GM10248 (cell line): ENCODE measurements around the gene SLC4A8.

Experiments used
- CTCF ChIA-PET: fragments of 300-600 bp; sonication (Branson Sonifier 250); formaldehyde crosslinking; extraction: SDS; loops from one replicate; lab custom pipeline; 2021; ENCODE audit warnings: antibody characterized with exemption; lab: Yijun Ruan, JAX
- POLR2A ChIA-PET: fragments of 350-650 bp; sonication (Branson Sonifier 250); formaldehyde crosslinking; extraction: SDS; loops from one replicate; lab custom pipeline; 2020; ENCODE audit warnings: antibody characterized with exemption; lab: Yijun Ruan, JAX
- DNase-seq: peaks from one replicate; pipeline ENCODE4 v3.0.0; 2012; ENCODE audit errors: extremely low spot score
- TF ChIP-seq, protein P1 (sequence below): IDR thresholded peaks from 2 replicates; pipeline ENCODE4 v1.5.1; 2012; ENCODE audit warnings: mild to moderate bottlenecking, low read depth; ENCODE audit errors: extremely low read depth, missing control alignments, control extremely low read depth

Gene SLC4A8

DNA sequence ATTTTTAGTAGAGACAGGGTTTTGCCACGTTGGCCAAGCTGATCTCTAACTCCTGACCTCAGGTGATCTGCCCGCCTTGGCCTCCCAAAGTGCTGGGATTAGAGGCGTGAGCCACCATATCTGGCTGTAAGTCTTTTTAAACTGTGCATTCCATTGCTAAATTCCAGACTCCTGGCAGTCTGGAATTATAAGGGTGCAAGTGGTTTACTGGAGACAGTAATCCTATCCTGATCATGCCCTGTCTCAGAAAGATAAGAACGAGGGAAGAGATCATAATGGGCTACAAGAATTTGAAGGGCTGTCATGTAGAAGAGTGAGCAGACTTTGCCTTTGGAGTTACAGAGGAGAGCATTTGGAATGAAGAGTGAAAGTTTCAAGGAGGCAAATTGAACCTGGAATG, 6.8 kb upstream of the SLC4A8 start:
- ChIA-PET POLR2A (no interaction called here), CTCF (interaction anchor here (1.6 to 16.1 kb wide), 4 partner anchors 9 to 106 kb away, joined by 10 to 399 read pairs (median 16); no protein-coding TSS in a partner anchor)
- TF ChIP-seq, protein P1, sequence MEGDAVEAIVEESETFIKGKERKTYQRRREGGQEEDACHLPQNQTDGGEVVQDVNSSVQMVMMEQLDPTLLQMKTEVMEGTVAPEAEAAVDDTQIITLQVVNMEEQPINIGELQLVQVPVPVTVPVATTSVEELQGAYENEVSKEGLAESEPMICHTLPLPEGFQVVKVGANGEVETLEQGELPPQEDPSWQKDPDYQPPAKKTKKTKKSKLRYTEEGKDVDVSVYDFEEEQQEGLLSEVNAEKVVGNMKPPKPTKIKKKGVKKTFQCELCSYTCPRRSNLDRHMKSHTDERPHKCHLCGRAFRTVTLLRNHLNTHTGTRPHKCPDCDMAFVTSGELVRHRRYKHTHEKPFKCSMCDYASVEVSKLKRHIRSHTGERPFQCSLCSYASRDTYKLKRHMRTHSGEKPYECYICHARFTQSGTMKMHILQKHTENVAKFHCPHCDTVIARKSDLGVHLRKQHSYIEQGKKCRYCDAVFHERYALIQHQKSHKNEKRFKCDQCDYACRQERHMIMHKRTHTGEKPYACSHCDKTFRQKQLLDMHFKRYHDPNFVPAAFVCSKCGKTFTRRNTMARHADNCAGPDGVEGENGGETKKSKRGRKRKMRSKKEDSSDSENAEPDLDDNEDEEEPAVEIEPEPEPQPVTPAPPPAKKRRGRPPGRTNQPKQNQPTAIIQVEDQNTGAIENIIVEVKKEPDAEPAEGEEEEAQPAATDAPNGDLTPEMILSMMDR, result no peak
- no peak for DNase-seq

DNA sequence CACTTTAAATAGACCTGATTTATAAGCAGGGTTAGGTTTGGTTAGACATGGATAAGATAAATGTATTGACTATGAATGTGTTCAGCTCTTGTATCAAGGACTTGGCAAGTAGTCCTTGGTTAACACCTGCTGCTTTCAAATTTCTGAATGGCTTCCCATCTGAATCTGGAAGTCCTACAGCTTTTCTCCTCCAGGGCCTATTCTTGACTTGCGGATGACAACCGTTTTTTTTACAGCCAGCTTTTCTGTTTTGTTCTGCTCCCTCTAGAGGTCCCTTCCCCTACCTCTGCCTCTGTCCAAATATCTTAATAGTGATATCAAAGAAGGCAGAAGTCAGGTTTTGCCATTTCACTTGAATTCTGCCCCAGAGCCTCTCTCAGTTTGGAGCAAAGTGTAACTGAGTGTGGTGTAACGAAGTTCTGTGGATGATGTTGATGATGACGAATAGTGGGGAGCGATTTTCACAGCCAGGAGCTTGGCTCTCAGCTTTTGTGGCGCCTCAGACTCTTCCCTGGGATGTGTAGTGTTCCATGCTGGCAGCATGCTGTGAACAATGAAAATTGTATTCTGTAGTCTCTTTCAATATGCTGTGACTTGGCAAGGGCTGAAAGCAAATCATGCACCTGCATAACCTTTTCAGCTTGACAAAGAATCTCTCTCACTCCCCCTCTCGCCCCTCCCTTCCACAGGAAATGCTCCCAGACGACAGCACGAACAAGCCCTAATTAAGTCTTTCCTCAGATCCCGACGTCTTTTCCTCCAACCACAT, 5.0 kb upstream of the SLC4A8 start:
- POLR2A ChIA-PET, result interaction anchor here (0.5 kb wide), 1 partner anchor 36 kb away, joined by 3 read pairs; no protein-coding TSS in a partner anchor
- TF ChIP-seq, protein P1, result no peak
- CTCF ChIA-PET, result interaction anchor here (1.0 to 16.1 kb wide), 14 partner anchors 9 to 455 kb away, joined by 3 to 399 read pairs (median 5); no protein-coding TSS in a partner anchor
- DNase-seq, result no peak

DNA sequence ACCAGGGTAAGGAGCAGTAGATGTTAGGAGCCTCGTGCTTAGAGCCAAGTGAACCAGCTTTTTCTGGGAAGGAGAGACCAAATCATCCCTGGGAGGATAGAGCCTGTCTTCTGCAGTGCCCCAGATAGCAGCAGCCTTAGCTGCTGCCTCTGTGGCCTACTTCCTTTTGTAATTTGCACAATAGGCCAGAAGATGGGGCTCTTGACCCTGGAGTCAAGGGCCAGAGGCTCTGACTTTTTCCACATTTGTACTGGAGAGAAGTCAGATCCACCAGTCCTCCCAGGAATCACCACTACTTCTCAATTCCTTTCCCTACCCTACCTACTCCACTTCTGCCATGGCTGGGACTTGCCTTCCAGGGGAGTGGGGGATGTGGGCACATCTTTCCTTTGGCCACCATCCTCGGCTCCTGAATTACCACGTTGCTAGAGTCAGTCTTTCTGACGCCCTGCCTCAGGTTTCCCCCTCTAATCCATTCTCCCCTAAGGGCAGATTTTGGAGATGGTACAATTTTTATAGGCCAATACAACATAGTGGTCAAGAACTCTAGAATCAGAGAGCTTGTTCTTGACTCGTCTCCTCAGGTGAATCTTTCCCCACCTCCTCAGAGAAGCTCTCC, 3.3 kb upstream of the SLC4A8 start:
- TF ChIP-seq, protein P1, result peak; percentile 75
- POLR2A ChIA-PET, result no interaction called here
- peak; percentile 59 for DNase-seq
- CTCF ChIA-PET, result interaction anchor here (0.7 to 16.1 kb wide), 38 partner anchors 9 to 563 kb away, joined by 3 to 399 read pairs (median 4); partner anchors contain the start of gene GALNT6

DNA sequence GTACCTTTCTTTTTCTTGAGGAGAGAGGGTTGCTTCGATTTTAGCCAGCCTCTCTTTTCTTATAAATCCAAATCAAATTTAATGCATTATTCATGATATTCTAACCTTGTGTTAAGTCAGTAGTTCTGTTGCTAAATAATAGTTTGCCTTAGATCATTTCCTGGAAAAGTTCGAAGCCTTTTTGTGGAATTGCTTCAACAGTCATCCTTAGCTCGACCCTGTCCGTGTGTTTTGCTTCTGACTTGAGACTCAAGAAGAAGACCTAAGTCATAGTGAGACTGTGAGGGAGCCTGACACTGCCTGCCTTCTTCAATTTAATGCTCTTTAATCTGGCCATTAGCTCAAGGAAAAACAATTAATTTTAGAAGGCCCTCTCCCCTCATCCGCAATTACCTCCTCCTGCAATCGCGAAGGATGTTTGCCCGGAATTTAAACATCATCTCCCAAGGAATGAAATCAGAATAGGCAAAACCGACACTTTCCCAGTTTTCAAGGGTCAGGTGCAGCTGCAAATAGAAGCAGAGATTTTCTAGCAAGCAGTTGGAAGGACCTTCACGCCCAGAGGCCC, 453 bp upstream of the SLC4A8 start:
- ChIA-PET POLR2A (no interaction called here), CTCF (interaction anchor here (0.7 to 16.1 kb wide), 10 partner anchors 9 to 602 kb away, joined by 3 to 399 read pairs (median 3); no protein-coding TSS in a partner anchor)
- no peak for DNase-seq
- TF ChIP-seq, protein P1, result no peak

DNA sequence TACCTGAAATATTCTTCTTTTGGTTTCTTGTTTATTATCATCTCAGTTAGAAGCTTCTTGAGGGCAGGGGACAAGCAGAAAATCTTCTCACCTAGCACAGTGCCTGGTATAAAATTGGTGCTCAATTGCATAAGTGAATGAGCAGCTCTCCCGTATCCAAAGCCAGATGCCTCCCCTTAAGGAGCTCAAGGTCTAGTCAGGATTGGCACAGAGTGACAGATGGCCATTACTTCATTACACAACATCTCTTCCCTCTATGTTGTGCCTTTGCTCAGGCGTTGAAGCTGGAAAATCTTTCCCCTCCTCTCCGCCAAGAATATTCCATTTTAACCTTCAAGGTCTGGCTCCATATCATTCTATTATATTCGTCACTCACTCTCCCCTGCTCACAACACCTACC, 3.6 kb downstream of the SLC4A8 start:
- ChIA-PET CTCF (interaction anchor here (2.1 to 16.1 kb wide), 3 partner anchors 9 to 447 kb away, joined by 5 to 399 read pairs (median 10); no protein-coding TSS in a partner anchor), POLR2A (no interaction called here)
- TF ChIP-seq, protein P1, result no peak
- no peak for DNase-seq

DNA sequence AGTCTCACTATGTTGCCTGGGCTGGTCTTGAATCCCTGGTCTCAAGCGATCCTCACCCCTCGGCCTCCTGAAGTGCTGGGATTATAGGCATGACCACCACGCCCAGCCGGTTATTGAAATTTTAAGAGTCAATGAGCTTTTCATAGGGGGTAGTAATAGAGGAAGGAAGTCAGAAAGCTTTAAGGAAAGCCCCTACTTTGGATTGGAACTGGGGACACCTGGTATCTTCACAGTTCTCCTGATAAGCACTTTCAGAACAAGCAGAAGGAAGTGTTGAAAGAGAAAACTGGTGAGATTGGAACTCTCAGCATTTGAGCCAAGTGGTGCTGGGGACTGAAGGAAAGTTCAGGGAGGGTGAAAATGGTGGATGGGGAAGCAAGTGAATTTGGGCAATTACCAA, 5.1 kb downstream of the SLC4A8 start:
- TF ChIP-seq, protein P1, result no peak
- ChIA-PET POLR2A (no interaction called here), CTCF (interaction anchor here (1.6 to 16.1 kb wide), 4 partner anchors 8 to 94 kb away, joined by 3 to 399 read pairs (median 20); no protein-coding TSS in a partner anchor)
- no peak for DNase-seq
